Activated T-cell treated with anti-CD3 and anti-CD28 coated beads, Interleukin-2, amount 50 U/mL, for 48 hours (primary cell): ENCODE results near the gene LIAS.
"Not testable (repeated sequence)": the region's sequence is repeated elsewhere in the genome, so short reads cannot be mapped to it uniquely, and the experiment has no call there.

Experiments used
- DNase-seq, 2 experiments: peaks; one replicate each; pipeline ENCODE4 v3.0.0-alpha.2; 2020

LIAS gene

GRCh38 chr4:39502019-39502663, 43.3 kb downstream of the LIAS start:
- no peak for DNase-seq

- DNase-seq = not testable (repeated sequence)
These were observed 43.8 kb downstream of the LIAS start for GRCh38 chr4:39502664-39503035.

GRCh38 chr4:39504538-39504937, 45.7 kb downstream of the LIAS start:
- DNase-seq = no peak

- no peak for DNase-seq
These were observed 46.7 kb downstream of the LIAS start for GRCh38 chr4:39505581-39505980.

- DNase-seq = no peak
These were observed 51.6 kb downstream of the LIAS start for GRCh38 chr4:39510348-39510929.

- DNase-seq = not testable (repeated sequence)
These were observed 55.4 kb downstream of the LIAS start for GRCh38 chr4:39514266-39514665.

- DNase-seq = no peak
These were observed 56.1 kb downstream of the LIAS start for GRCh38 chr4:39514888-39515401.

- not testable (repeated sequence) for DNase-seq
These were observed 57.0 kb downstream of the LIAS start for GRCh38 chr4:39515669-39516401.

GRCh38 chr4:39516407-39516966, 57.6 kb downstream of the LIAS start:
- DNase-seq = no peak

GRCh38 chr4:39518484-39518883, 59.6 kb downstream of the LIAS start:
- no peak for DNase-seq

- no peak for DNase-seq
These were observed 62.5 kb downstream of the LIAS start for GRCh38 chr4:39521253-39521919.

- no peak for DNase-seq
These were observed 63.2 kb downstream of the LIAS start for GRCh38 chr4:39522068-39522467.

GRCh38 chr4:39524161-39524957, 65.5 kb downstream of the LIAS start:
- DNase-seq = no peak

GRCh38 chr4:39525822-39526690, 67.2 kb downstream of the LIAS start:
- no peak for DNase-seq

- DNase-seq = peak; percentile 59 to 68
These were observed 68.0 kb downstream of the LIAS start for GRCh38 chr4:39526765-39527295.

- DNase-seq = peak; percentile 93 to 95
These were observed 68.6 kb downstream of the LIAS start, which contains the start of gene UGDH for GRCh38 chr4:39527296-39528060. Gene UGDH (minus strand): TSS chr4:39527439. CDS start chr4:39521512, 5,927 bp downstream.

- DNase-seq = no peak
These were observed 69.2 kb downstream of the LIAS start for GRCh38 chr4:39528061-39528465.
